ENCODE results near the gene LRRC63.

GRCh38 chr13:46166947-46167610 lies 44.6 kb upstream of the LRRC63 start:
- no peak for TF ChIP-seq CTCF (IDR thresholded peaks at IDR 0.05)
- TF ChIP-seq POLR2AphosphoS5 (IDR thresholded peaks at IDR 0.05) = no peak
- TF ChIP-seq POLR2A (IDR thresholded peaks at IDR 0.05) = no peak

Measured in upper lobe of left lung (tissue), 4 donors.